K562 (cell line): ENCODE results near the gene FAM110D. TPM values are rescaled to one million over a fixed set of nuclear protein-coding genes. Genes with fewer than 3 reads are reported as not detected.

Experiments used
- ARHGAP35 ChIP-seq: fragments of 450-650 bp; IDR thresholded peaks from 2 replicates; pipeline ENCODE4 v1.6.1; 2018; ENCODE audit not compliant: partially characterized antibody
- ARID1B ChIP-seq: fragments of 450-650 bp; IDR thresholded peaks from 2 replicates; pipeline ENCODE4 v1.6.1; 2016; ENCODE audit warnings: antibody characterized with exemption, mild to moderate bottlenecking, inconsistent platforms
- ARNT ChIP-seq, 2 experiments: fragments of 450-650 bp; IDR thresholded peaks; 2 replicates each; pipeline ENCODE4 v1.6.1; 2016; ENCODE audit warnings: mild to moderate bottlenecking in 1 of 2
- FOXJ3 ChIP-seq: sonication (generic); formaldehyde crosslinking; IDR thresholded peaks from 2 replicates; pipeline ENCODE4 v1.4.0; 2020; ENCODE audit warnings: mild to moderate bottlenecking, missing genetic modification reagents
- KDM2B ChIP-seq: fragments of 250-450 bp; sonication (Bioruptor Pico); IDR thresholded peaks from 2 replicates; pipeline ENCODE4 v1.8.0; 2021; ENCODE audit warnings: mild to moderate bottlenecking, moderate library complexity
- MAFK ChIP-seq: IDR thresholded peaks from 2 replicates; pipeline ENCODE4 v1.6.1; 2011; ENCODE audit warnings: low read length, improper control_type of control experiment
- NELFE ChIP-seq: IDR thresholded peaks from 2 replicates; pipeline ENCODE4 v1.6.1; 2011; ENCODE audit warnings: mild to moderate bottlenecking; ENCODE audit not compliant: insufficient read depth, insufficient read length
- TSC22D4 ChIP-seq: fragments of 450-650 bp; IDR thresholded peaks from 2 replicates; pipeline ENCODE4 v1.6.1; 2016; ENCODE audit warnings: missing genetic modification characterization, missing biosample characterization, control low read depth
- ZC3H4 ChIP-seq: sonication (generic); formaldehyde crosslinking; IDR thresholded peaks from 2 replicates; pipeline ENCODE4 v1.9.0; 2021; ENCODE audit warnings: missing genetic modification reagents, borderline replicate concordance
- ZNF121 ChIP-seq: sonication (generic); formaldehyde crosslinking; conservative IDR thresholded peaks from 2 replicates; pipeline ENCODE4 v1.8.0; 2022; ENCODE audit warnings: missing genetic modification reagents
- ZNF133 ChIP-seq: fragments of 250-450 bp; sonication (Bioruptor Pico); IDR thresholded peaks from 2 replicates; pipeline ENCODE4 v1.4.0; 2020; ENCODE audit warnings: mild to moderate bottlenecking
- ZNF79 ChIP-seq: fragments of 250-450 bp; sonication (Bioruptor Pico); IDR thresholded peaks from 2 replicates; pipeline ENCODE4 v1.4.0; 2020; ENCODE audit warnings: low read depth, mild to moderate bottlenecking, moderate library complexity
- polyA plus RNA-seq, 8 experiments: library from polyadenylated mRNA; depleted of rRNA in 4 of 8; stranded (reverse) in 5 of 8; unstranded in 3 of 8; fragments of >200 nt; fragmentation: Nextera tagmentation in 2 of 8; fragmentation: Illumina TruSeq in 1 of 8; extraction: Ambion mirVana in 2 of 8; extraction: Trizol in 1 of 8; gene quantifications; 2 replicates each; pipeline versions ENCODE4 v1.2.1 to v1.2.3, GENCODE V29; 2011 to 2014; ENCODE audit warnings: inconsistent platforms in 1 of 8, missing spikeins in 1 of 8
- total RNA-seq, 7 experiments: library from RNA; depleted of rRNA in 6 of 7; stranded (reverse); fragments of >200 nt in 6 of 7; fragmentation: Illumina TruSeq in 2 of 7; extraction: Trizol in 2 of 7; gene quantifications; 2 replicates each; pipeline versions ENCODE4 v1.2.1 to v1.2.3, GENCODE V29; 2011 to 2021; ENCODE audit warnings: low replicate concordance in 1 of 7
- TF ChIP-seq, protein P1 (sequence below), 2 experiments: IDR thresholded peaks in 1 of 2; conservative IDR thresholded peaks in 1 of 2; 2 replicates each; pipeline ENCODE4 v1.6.1; 2016; ENCODE audit warnings: low read depth in 2 of 2, mild to moderate bottlenecking in 1 of 2, missing compliant biosample characterization in 1 of 2, missing genetic modification characterization in 1 of 2, moderate library complexity in 1 of 2
- TF ChIP-seq, protein P2 (sequence below): fragments of 450-650 bp; IDR thresholded peaks from 2 replicates; pipeline ENCODE4 v1.6.1; 2016; ENCODE audit warnings: mild to moderate bottlenecking
- TF ChIP-seq, protein P3 (sequence below): fragments of 250-450 bp; sonication (Bioruptor Pico); IDR thresholded peaks from 2 replicates; pipeline ENCODE4 v1.9.0; 2021; ENCODE audit warnings: mild to moderate bottlenecking
- TF ChIP-seq, protein P4 (sequence below): sonication (generic); formaldehyde crosslinking; IDR thresholded peaks from 2 replicates; pipeline ENCODE4 v1.8.1; 2023; ENCODE audit warnings: mild to moderate bottlenecking, missing genetic modification reagents
- TF ChIP-seq, protein P5 (sequence below): sonication (generic); formaldehyde crosslinking; IDR thresholded peaks from 2 replicates; pipeline ENCODE4 v1.8.0; 2022; ENCODE audit warnings: missing genetic modification reagents, mild to moderate bottlenecking, borderline replicate concordance
- TF ChIP-seq, protein P6 (sequence below): fragments of 450-650 bp; IDR thresholded peaks from 2 replicates; pipeline ENCODE4 v1.6.1; 2016; ENCODE audit warnings: missing biosample characterization, missing genetic modification characterization

The FAM110D gene
- total and polyA plus RNA-seq, 9 of the 15 experiments (the other 6 are each of a cell fraction or from before 2014, with no cell fraction given) = 0.04 to 1.1 (median 0.33) TPM

DNA sequence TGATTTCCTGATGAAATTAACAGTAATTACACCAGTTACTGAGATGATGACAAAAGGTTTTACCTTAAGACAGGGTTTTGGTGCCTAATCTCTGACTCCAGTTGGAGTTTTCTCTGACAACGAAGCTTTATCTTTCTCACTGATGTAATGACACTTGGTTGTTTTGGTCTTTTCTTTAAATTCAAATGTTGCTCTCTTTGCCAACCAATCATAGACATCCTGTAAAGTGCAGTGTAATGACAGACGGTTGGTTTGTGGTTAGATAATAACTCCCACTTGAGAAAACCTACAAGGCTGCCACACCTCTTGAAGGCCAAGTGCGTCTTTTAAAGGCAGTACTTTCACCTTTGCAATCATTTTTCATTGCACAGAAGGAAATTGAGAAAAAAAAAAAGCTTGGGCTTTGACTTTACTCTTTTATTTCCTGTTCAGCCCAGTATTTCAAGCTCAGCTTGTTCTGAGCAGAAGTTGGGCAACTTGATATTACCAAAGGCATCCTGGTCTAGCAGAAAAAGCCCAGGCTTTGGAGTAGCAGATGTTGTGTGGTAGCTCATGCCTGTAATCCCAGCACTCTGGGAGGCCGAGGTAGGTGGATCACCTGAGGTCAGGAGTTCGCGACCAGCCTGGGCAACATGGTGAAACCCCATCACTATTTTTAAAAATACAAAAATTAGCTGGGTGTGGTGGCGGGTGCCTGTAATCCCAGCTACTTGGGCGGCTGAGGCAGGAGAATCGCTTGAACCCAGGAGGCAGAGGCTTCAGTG, 32.4 kb upstream of the FAM110D start (continued):
- TF ChIP-seq, protein P1, sequence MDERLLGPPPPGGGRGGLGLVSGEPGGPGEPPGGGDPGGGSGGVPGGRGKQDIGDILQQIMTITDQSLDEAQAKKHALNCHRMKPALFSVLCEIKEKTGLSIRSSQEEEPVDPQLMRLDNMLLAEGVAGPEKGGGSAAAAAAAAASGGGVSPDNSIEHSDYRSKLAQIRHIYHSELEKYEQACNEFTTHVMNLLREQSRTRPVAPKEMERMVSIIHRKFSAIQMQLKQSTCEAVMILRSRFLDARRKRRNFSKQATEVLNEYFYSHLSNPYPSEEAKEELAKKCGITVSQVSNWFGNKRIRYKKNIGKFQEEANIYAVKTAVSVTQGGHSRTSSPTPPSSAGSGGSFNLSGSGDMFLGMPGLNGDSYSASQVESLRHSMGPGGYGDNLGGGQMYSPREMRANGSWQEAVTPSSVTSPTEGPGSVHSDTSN (CRISPR knock-in tag; IDR thresholded peaks at IDR 0.05; ENCODE audit: low read depth) = no peak
- TF ChIP-seq, protein P1 (tag; conservative IDR thresholded peaks at IDR 0.05; ENCODE audit: low read depth) = peak; percentile 96
- TF ChIP-seq ARID1B (peak; percentile 98), ARNT (IDR thresholded peaks at IDR 0.05) (peak; percentile 98), ZC3H4 (no peak), ZNF121 (no peak), KDM2B (CRISPR knock-in tag) (no peak), ARHGAP35 (no peak), FOXJ3 (CRISPR knock-in tag) (no peak), TSC22D4 (tag) (no peak), MAFK (peak; percentile 82; the same call in 1 of the 2 replicates), NELFE (no peak), ZNF79 (CRISPR knock-in tag) (peak; percentile 24; the same call in 1 of the 2 replicates), ZNF133 (CRISPR knock-in tag) (peak; percentile 5; the same call in 1 of the 2 replicates)
- TF ChIP-seq, protein P2, sequence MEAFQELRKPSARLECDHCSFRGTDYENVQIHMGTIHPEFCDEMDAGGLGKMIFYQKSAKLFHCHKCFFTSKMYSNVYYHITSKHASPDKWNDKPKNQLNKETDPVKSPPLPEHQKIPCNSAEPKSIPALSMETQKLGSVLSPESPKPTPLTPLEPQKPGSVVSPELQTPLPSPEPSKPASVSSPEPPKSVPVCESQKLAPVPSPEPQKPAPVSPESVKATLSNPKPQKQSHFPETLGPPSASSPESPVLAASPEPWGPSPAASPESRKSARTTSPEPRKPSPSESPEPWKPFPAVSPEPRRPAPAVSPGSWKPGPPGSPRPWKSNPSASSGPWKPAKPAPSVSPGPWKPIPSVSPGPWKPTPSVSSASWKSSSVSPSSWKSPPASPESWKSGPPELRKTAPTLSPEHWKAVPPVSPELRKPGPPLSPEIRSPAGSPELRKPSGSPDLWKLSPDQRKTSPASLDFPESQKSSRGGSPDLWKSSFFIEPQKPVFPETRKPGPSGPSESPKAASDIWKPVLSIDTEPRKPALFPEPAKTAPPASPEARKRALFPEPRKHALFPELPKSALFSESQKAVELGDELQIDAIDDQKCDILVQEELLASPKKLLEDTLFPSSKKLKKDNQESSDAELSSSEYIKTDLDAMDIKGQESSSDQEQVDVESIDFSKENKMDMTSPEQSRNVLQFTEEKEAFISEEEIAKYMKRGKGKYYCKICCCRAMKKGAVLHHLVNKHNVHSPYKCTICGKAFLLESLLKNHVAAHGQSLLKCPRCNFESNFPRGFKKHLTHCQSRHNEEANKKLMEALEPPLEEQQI = peak; percentile 100
- TF ChIP-seq, protein P3, sequence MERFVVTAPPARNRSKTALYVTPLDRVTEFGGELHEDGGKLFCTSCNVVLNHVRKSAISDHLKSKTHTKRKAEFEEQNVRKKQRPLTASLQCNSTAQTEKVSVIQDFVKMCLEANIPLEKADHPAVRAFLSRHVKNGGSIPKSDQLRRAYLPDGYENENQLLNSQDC (CRISPR knock-in tag) = no peak; the same call in none of the 2 replicates
- TF ChIP-seq, protein P4, sequence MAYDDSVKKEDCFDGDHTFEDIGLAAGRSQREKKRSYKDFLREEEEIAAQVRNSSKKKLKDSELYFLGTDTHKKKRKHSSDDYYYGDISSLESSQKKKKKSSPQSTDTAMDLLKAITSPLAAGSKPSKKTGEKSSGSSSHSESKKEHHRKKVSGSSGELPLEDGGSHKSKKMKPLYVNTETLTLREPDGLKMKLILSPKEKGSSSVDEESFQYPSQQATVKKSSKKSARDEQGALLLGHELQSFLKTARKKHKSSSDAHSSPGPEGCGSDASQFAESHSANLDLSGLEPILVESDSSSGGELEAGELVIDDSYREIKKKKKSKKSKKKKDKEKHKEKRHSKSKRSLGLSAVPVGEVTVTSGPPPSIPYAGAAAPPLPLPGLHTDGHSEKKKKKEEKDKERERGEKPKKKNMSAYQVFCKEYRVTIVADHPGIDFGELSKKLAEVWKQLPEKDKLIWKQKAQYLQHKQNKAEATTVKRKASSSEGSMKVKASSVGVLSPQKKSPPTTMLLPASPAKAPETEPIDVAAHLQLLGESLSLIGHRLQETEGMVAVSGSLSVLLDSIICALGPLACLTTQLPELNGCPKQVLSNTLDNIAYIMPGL (CRISPR knock-in tag) = no peak
- TF ChIP-seq, protein P5, sequence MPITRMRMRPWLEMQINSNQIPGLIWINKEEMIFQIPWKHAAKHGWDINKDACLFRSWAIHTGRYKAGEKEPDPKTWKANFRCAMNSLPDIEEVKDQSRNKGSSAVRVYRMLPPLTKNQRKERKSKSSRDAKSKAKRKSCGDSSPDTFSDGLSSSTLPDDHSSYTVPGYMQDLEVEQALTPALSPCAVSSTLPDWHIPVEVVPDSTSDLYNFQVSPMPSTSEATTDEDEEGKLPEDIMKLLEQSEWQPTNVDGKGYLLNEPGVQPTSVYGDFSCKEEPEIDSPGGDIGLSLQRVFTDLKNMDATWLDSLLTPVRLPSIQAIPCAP (CRISPR knock-in tag) = no peak
- TF ChIP-seq, protein P6, sequence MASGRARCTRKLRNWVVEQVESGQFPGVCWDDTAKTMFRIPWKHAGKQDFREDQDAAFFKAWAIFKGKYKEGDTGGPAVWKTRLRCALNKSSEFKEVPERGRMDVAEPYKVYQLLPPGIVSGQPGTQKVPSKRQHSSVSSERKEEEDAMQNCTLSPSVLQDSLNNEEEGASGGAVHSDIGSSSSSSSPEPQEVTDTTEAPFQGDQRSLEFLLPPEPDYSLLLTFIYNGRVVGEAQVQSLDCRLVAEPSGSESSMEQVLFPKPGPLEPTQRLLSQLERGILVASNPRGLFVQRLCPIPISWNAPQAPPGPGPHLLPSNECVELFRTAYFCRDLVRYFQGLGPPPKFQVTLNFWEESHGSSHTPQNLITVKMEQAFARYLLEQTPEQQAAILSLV (tag) = peak; percentile 49; the same call in 1 of the 2 replicates
